Upper lobe of left lung (tissue), 4 donors: ENCODE measurements around the gene LAMTOR2.

Source experiments
- POLR2A ChIP-seq, 4 donors: fragments of 450-650 bp; IDR thresholded peaks; one replicate each; pipeline ENCODE4 v1.5.1; 2016 to 2017; ENCODE audit warnings: antibody characterized with exemption in 4 of 4, mild to moderate bottlenecking in 2 of 4
- TF ChIP-seq, protein P1 (sequence below), 6 experiments: fragments of 450-650 bp in 4 of 6; fragments of 200-600 bp in 2 of 6; sonication (generic) in 2 of 6; IDR thresholded peaks; one replicate each; pipeline ENCODE4 v1.5.1; 2016 to 2019; ENCODE audit warnings: antibody characterized with exemption in 6 of 6

DNA sequence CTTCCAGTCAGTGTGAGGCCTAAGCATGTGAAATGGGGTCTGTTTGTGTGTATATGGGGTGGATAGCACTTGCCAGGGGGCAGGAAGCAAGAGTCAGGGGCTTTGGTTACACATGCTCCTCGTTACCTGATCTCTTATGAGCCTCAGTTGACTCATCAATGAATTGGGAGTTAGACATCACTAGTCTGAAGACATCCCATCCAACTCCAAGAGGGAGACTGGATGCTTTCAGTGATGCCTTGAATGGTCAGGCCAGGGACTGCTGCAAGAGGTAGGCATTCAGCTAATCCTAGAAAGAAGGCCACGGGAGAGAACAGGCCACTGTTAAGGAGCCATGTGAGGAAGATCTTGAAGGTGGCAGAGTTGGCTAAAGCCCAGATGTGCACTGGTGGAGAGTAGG lies 12.7 kb downstream of the LAMTOR2 start:
- TF ChIP-seq, protein P1, sequence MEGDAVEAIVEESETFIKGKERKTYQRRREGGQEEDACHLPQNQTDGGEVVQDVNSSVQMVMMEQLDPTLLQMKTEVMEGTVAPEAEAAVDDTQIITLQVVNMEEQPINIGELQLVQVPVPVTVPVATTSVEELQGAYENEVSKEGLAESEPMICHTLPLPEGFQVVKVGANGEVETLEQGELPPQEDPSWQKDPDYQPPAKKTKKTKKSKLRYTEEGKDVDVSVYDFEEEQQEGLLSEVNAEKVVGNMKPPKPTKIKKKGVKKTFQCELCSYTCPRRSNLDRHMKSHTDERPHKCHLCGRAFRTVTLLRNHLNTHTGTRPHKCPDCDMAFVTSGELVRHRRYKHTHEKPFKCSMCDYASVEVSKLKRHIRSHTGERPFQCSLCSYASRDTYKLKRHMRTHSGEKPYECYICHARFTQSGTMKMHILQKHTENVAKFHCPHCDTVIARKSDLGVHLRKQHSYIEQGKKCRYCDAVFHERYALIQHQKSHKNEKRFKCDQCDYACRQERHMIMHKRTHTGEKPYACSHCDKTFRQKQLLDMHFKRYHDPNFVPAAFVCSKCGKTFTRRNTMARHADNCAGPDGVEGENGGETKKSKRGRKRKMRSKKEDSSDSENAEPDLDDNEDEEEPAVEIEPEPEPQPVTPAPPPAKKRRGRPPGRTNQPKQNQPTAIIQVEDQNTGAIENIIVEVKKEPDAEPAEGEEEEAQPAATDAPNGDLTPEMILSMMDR (IDR thresholded peaks at IDR 0.05), result no peak
- no peak for TF ChIP-seq POLR2A (IDR thresholded peaks at IDR 0.05)
